ENCODE results near the gene ALK. TPM values are rescaled to one million over a fixed set of nuclear protein-coding genes. Genes with fewer than 3 reads are reported as not detected.

ALK gene
- total RNA-seq, 1 donor from 2014 or later: under 0.01 TPM

DNA sequence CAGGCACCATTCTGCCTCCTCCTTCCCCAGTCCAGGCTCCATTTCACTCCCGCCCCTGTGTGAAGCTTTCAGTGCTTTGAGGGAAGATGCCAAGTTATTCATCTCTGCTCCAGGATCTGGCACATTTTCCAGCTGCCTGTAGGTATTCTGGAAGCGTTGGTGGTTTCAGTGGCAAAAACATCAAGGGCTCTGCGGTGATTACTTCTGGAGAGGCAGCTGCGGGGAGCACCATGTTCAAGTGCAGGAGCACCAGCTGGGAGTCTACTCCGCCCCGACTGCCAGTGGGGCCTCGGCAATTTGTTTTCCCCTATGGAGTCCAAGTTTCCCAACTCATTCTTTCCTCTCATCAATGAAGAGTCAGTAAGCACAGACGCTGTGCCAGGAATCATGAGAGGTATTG is 594.5 kb downstream of the ALK start:
- H3K4me3 ChIP-seq (ENCODE audit: low read depth, low read length): no peak overlapping the region
- DNase-seq (ENCODE audit: low read depth): no peak
- TF ChIP-seq CTCF (conservative IDR thresholded peaks at IDR 0.05; ENCODE audit: low read depth, low read length): no peak

- H3K4me3 ChIP-seq (ENCODE audit: low read depth, low read length): no peak overlapping the region
- TF ChIP-seq CTCF (conservative IDR thresholded peaks at IDR 0.05; ENCODE audit: low read depth, low read length): no peak
- no peak for DNase-seq (ENCODE audit: low read depth)
Observed at GRCh38 chr2:29325544-29325943, 595.8 kb downstream of the ALK start.

DNA sequence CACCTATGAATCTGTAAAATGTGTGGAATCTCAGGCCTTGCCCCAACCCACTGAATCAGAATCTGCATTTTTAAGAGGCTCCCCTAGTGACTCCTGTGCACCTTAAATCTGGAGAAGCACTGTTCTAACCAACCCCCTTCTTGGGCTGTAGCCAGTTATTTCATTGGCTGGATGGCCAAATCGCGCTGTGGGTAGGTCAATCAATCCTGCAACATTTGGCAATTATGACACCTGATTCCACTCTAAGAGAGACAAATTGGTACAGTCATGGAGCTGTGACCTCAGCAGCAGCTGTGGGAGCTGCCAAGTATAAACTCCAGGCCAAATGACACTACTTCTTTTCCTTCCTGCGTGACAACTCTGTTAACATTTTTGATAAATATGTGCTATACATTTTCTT is 597.4 kb downstream of the ALK start:
- H3K4me3 ChIP-seq (ENCODE audit: low read depth, low read length): no peak overlapping the region
- no peak for TF ChIP-seq CTCF (conservative IDR thresholded peaks at IDR 0.05; ENCODE audit: low read depth, low read length)
- no peak for DNase-seq (ENCODE audit: low read depth)

GRCh38 chr2:29323301-29323700 is 598.1 kb downstream of the ALK start:
- H3K4me3 ChIP-seq (ENCODE audit: low read depth, low read length): no peak overlapping the region
- no peak for DNase-seq (ENCODE audit: low read depth)
- no peak for TF ChIP-seq CTCF (conservative IDR thresholded peaks at IDR 0.05; ENCODE audit: low read depth, low read length)

GRCh38 chr2:29322011-29322410 is 599.4 kb downstream of the ALK start:
- no peak overlapping the region for H3K4me3 ChIP-seq (ENCODE audit: low read depth, low read length)
- TF ChIP-seq CTCF (conservative IDR thresholded peaks at IDR 0.05; ENCODE audit: low read depth, low read length): no peak
- DNase-seq (ENCODE audit: low read depth): no peak

GRCh38 chr2:29317801-29318485 is 603.4 kb downstream of the ALK start:
- TF ChIP-seq CTCF (conservative IDR thresholded peaks at IDR 0.05; ENCODE audit: low read depth, low read length): no peak
- DNase-seq (ENCODE audit: low read depth): no peak
- H3K4me3 ChIP-seq (ENCODE audit: low read depth, low read length): no peak overlapping the region

- H3K4me3 ChIP-seq (ENCODE audit: low read depth, low read length): no peak overlapping the region
- TF ChIP-seq CTCF (conservative IDR thresholded peaks at IDR 0.05; ENCODE audit: low read depth, low read length): peak; percentile 42
- peak; percentile 22 for DNase-seq (ENCODE audit: low read depth)
Observed at GRCh38 chr2:29317077-29317517, 604.3 kb downstream of the ALK start.
